Endodermal cell (in vitro differentiated cells): Measurements from ENCODE around the gene VTI1A. TPM values are rescaled to one million over a fixed set of nuclear protein-coding genes. Genes with fewer than 3 reads are reported as not detected.
A peak's percentile ranks its signal among the peaks of the same experiment; 100 is the strongest.

ENCODE experiments used
- DNase-seq: peaks from one replicate; pipeline ENCODE4 v3.0.0-alpha.2; 2017
- H3K27ac ChIP-seq: 2 replicates; pipeline ENCODE4 v1.5.1; 2013; ENCODE audit warnings: mild to moderate bottlenecking, low read depth, low read length, moderate library complexity
- H3K27me3 ChIP-seq: 2 replicates; pipeline ENCODE4 v1.6.1; 2013; ENCODE audit warnings: mild to moderate bottlenecking, low read length, moderate library complexity; ENCODE audit not compliant: insufficient read depth, control insufficient read depth, poor library complexity, severe bottlenecking
- H3K36me3 ChIP-seq: 2 replicates; pipeline ENCODE4 v1.7.0; 2013; ENCODE audit warnings: mild to moderate bottlenecking, low read length, moderate library complexity; ENCODE audit not compliant: control insufficient read depth, insufficient read depth
- H3K4me1 ChIP-seq: one replicate; pipeline ENCODE4 v1.7.0; 2013; ENCODE audit warnings: low read length; ENCODE audit not compliant: control insufficient read depth, insufficient read depth
- H3K4me3 ChIP-seq: 2 replicates; pipeline ENCODE4 v1.5.1; 2013; ENCODE audit warnings: mild to moderate bottlenecking, low read length, moderate library complexity
- H3K9ac ChIP-seq: 2 replicates; pipeline ENCODE4 v1.6.1; 2013; ENCODE audit warnings: mild to moderate bottlenecking, low read length, moderate library complexity; ENCODE audit not compliant: poor library complexity, severe bottlenecking; ENCODE audit errors: extremely low read depth
- H3K9me3 ChIP-seq: 2 replicates; pipeline ENCODE4 v1.6.1; 2013; ENCODE audit warnings: mild to moderate bottlenecking, low read length, moderate library complexity; ENCODE audit not compliant: control insufficient read depth
- H3K27ac Mint-ChIP-seq: 2 replicates; pipeline ENCODE4 v1.8.0; 2020; ENCODE audit warnings: mixed read lengths
- H3K27me3 Mint-ChIP-seq: 2 replicates; pipeline ENCODE4 v1.8.0; 2021; ENCODE audit warnings: mild to moderate bottlenecking, mixed read lengths; ENCODE audit not compliant: insufficient read depth
- H3K36me3 Mint-ChIP-seq: 2 replicates; pipeline ENCODE4 v1.8.0; 2020; ENCODE audit warnings: low read depth, mixed read lengths
- H3K4me1 Mint-ChIP-seq: 2 replicates; pipeline ENCODE4 v1.8.0; 2020; ENCODE audit warnings: mixed read lengths
- H3K4me3 Mint-ChIP-seq: 2 replicates; pipeline ENCODE4 v1.8.0; 2020; ENCODE audit warnings: mild to moderate bottlenecking, moderate library complexity, mixed read lengths
- H3K9me3 Mint-ChIP-seq: 2 replicates; pipeline ENCODE4 v1.8.0; 2020; ENCODE audit warnings: mild to moderate bottlenecking, mixed read lengths
- WGBS, 2 experiments: methylation state at CpG; one replicate each; pipeline versions ENCODE4 v1.1.5 to v1.1.7; 2013; ENCODE audit warnings: missing lambda C conversion rate in 2 of 2, mixed read lengths in 1 of 2; ENCODE audit not compliant: insufficient coverage in 1 of 2, insufficient read length in 1 of 2; 5-methylcytosine and 5-hydroxymethylcytosine counted together
- total RNA-seq, 2 donors: library from RNA; stranded (reverse); fragmentation: NEBNext Ultra II Directional in 1 of 2; extraction: Animal tissue kit (Norgen Biotek cat#: 25700) in 1 of 2; gene quantifications; 2 replicates in 1 of 2; 3 replicates in 1 of 2; pipeline ENCODE4 v1.2.1, GENCODE V29; 2021
- TF ChIP-seq, protein P1 (sequence below): fragments of 200-600 bp; sonication (generic); conservative IDR thresholded peaks from 2 replicates; pipeline ENCODE4 v1.5.0; 2021; ENCODE audit warnings: antibody characterized with exemption, mild to moderate bottlenecking

Gene VTI1A
- total RNA-seq, 2 donors from 2014 or later: 27.0 to 29.9 TPM

DNA sequence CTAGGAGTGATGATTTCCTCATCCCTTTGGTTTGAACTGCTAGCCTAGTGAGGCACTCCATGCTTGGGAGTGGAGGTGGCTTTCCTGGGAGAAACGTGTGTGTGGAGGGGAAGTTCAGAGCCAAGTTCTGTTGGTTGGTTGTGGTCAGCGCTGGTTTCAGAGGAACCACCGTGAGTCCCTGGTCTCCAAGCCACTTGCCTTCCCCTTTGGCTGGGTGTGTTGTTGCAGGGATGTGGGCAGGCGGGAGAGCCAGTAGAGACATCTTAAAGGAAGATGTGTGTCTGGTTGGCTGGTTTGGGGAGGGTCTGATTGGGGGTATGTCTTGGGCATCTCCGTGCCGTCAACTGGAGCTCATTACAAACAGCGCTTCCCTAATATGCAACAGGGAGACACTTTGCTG, 372.2 kb downstream of the VTI1A start:
- H3K27me3 ChIP-seq: no peaks in the 10 kb centered on the region
- no peak overlapping the region for H3K9ac ChIP-seq
- H3K9me3 Mint-ChIP-seq: no peaks in the 10 kb centered on the region
- H3K27ac Mint-ChIP-seq: no peak overlapping the region
- no peaks in the 10 kb centered on the region for H3K4me1 ChIP-seq
- H3K4me3 Mint-ChIP-seq: no peak overlapping the region
- no peaks in the 10 kb centered on the region for H3K9me3 ChIP-seq
- no peaks in the 10 kb centered on the region for H3K36me3 ChIP-seq
- H3K4me3 ChIP-seq: no peak overlapping the region
- TF ChIP-seq, protein P1, sequence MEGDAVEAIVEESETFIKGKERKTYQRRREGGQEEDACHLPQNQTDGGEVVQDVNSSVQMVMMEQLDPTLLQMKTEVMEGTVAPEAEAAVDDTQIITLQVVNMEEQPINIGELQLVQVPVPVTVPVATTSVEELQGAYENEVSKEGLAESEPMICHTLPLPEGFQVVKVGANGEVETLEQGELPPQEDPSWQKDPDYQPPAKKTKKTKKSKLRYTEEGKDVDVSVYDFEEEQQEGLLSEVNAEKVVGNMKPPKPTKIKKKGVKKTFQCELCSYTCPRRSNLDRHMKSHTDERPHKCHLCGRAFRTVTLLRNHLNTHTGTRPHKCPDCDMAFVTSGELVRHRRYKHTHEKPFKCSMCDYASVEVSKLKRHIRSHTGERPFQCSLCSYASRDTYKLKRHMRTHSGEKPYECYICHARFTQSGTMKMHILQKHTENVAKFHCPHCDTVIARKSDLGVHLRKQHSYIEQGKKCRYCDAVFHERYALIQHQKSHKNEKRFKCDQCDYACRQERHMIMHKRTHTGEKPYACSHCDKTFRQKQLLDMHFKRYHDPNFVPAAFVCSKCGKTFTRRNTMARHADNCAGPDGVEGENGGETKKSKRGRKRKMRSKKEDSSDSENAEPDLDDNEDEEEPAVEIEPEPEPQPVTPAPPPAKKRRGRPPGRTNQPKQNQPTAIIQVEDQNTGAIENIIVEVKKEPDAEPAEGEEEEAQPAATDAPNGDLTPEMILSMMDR: no peak
- DNase-seq: peak; percentile 29
- 91 to 97% methylated on average over 4 to 7 of the region's 7 CpGs for WGBS, 2 experiments
- peaks cover 4% of the 10 kb centered on the region for H3K36me3 Mint-ChIP-seq
- H3K27ac ChIP-seq: no peak overlapping the region
- H3K27me3 Mint-ChIP-seq: peaks cover under 1% of the 10 kb centered on the region
- H3K4me1 Mint-ChIP-seq: peaks cover 41% of the 10 kb centered on the region

DNA sequence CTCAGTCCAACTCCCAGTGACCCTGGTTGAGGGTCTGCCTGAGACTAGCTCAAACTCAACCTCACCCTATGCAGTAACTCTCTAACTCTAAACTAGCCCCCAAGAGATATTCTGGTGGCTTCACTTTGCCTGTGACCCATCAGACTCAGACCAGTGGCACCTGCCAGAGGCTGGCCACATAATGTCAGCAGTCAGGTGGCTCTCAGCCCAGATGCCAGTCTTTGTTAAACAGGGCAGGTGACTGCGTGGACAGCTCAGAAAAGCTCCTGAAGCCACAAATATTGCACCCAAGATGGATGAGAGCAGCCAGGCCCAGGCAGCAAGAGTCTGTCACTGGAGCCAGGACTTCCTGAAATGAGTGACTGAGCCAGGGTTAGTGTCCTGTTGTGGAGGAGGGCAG, 373.3 kb downstream of the VTI1A start:
- H3K36me3 Mint-ChIP-seq: peaks cover 4% of the 10 kb centered on the region
- Histone ChIP-seq H3K9me3 (no peaks in the 10 kb centered on the region), H3K4me1 (no peaks in the 10 kb centered on the region), H3K36me3 (no peaks in the 10 kb centered on the region), H3K9ac (no peak overlapping the region), H3K27me3 (no peaks in the 10 kb centered on the region), H3K27ac (no peak overlapping the region), H3K4me3 (no peak overlapping the region)
- H3K9me3 Mint-ChIP-seq: no peaks in the 10 kb centered on the region
- TF ChIP-seq, protein P1: no peak
- peaks cover 33% of the 10 kb centered on the region for H3K4me1 Mint-ChIP-seq
- no peaks in the 10 kb centered on the region for H3K27me3 Mint-ChIP-seq
- H3K27ac Mint-ChIP-seq: no peak overlapping the region
- 95 to 100% methylated on average over 1 of the region's 1 CpG for WGBS, 2 experiments
- peak; percentile 34 for DNase-seq
- no peak overlapping the region for H3K4me3 Mint-ChIP-seq

DNA sequence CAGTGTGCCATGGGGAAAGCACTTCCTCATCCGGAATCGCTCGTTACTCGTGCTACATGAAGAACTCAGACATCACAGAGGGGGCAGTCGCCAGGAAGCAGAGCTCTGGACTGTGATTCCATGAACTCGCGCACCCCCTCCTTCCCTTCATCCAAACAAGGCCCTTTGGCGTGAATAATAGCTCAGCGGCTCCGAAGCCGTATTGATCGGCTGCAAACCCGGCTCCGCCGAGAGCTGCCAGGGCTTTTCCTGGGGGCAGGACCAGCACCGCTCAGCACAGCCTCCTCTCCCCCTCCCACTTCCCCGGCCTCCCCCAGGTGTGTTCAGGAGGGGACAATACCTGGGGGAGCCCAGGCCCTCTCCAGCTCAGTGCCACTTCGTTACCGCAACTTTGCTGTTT, 374.0 kb downstream of the VTI1A start:
- no peak overlapping the region for H3K4me3 ChIP-seq
- no peak overlapping the region for H3K9ac ChIP-seq
- Mint-ChIP-seq H3K4me3 (no peak overlapping the region), H3K4me1 (peaks cover 26% of the 10 kb centered on the region), H3K9me3 (no peaks in the 10 kb centered on the region), H3K36me3 (peaks cover 2% of the 10 kb centered on the region), H3K27ac (no peak overlapping the region), H3K27me3 (no peaks in the 10 kb centered on the region)
- TF ChIP-seq, protein P1: no peak
- no peaks in the 10 kb centered on the region for H3K36me3 ChIP-seq
- no peak for DNase-seq
- H3K27me3 ChIP-seq: no peaks in the 10 kb centered on the region
- 94 to 100% methylated on average over 5 to 19 of the region's 19 CpGs for whole genome bisulfite sequencing, 2 experiments
- no peak overlapping the region for H3K27ac ChIP-seq
- H3K9me3 ChIP-seq: no peaks in the 10 kb centered on the region
- H3K4me1 ChIP-seq: no peaks in the 10 kb centered on the region
